NCI-H2227 treated with DMSO at 0.1 percent for 48 hours (cell line): ENCODE results near the gene PRKAR2B.

ENCODE experiments used
- DNase-seq: peaks from one replicate; lab custom pipeline; 2025; lab: John Stamatoyannopoulos, UW

Gene PRKAR2B

GRCh38 chr7:107186240-107186639 lies 141.7 kb downstream of the PRKAR2B start:
- no peak for DNase-seq

- no peak for DNase-seq
These were observed 143.3 kb downstream of the PRKAR2B start for GRCh38 chr7:107187774-107188173.

- no peak for DNase-seq
These were observed 145.6 kb downstream of the PRKAR2B start for GRCh38 chr7:107190090-107190489.

- no peak for DNase-seq
These were observed 149.5 kb downstream of the PRKAR2B start for GRCh38 chr7:107194052-107194451.

GRCh38 chr7:107196834-107197610 lies 152.5 kb downstream of the PRKAR2B start:
- DNase-seq: no peak

- peak; percentile 12 for DNase-seq
These were observed 157.4 kb downstream of the PRKAR2B start for GRCh38 chr7:107201795-107202450.

GRCh38 chr7:107203607-107204006 lies 159.1 kb downstream of the PRKAR2B start:
- no peak for DNase-seq

- DNase-seq: no peak
These were observed 161.6 kb downstream of the PRKAR2B start for GRCh38 chr7:107206136-107206535.

- DNase-seq: no peak
These were observed 162.2 kb downstream of the PRKAR2B start for GRCh38 chr7:107206706-107207105.

GRCh38 chr7:107207459-107207858 lies 163.0 kb downstream of the PRKAR2B start:
- no peak for DNase-seq

GRCh38 chr7:107208024-107208521 lies 163.6 kb downstream of the PRKAR2B start:
- no peak for DNase-seq

GRCh38 chr7:107208563-107208962 lies 164.1 kb downstream of the PRKAR2B start:
- no peak for DNase-seq

GRCh38 chr7:107209565-107209964 lies 165.1 kb downstream of the PRKAR2B start:
- DNase-seq: no peak

- no peak for DNase-seq
These were observed 165.9 kb downstream of the PRKAR2B start for GRCh38 chr7:107210400-107210799.
